ENCODE measurements around the gene IFNLR1.

The IFNLR1 gene

GRCh38 chr1:24111262-24111995, 75.7 kb downstream of the IFNLR1 start:
- no peak overlapping the region for H3K4me3 ChIP-seq (ENCODE audit: extremely low read depth, insufficient read depth, low read length, poor library complexity, severe bottlenecking)
- 90 to 95% methylated on average over 17 to 18 of the region's 20 CpGs for WGBS, 2 experiments (ENCODE audit: insufficient coverage in 2 of 2)
- no peaks in the 10 kb centered on the region for H3K9me3 ChIP-seq (ENCODE audit: control insufficient read depth, low read length)
- peaks cover 33% of the 10 kb centered on the region for H3K4me1 ChIP-seq (ENCODE audit: control insufficient read depth, insufficient read depth, low read length, poor library complexity, severe bottlenecking)
- H3K36me3 ChIP-seq (ENCODE audit: control insufficient read depth, insufficient read depth, low read length): no peaks in the 10 kb centered on the region
- H3K27ac ChIP-seq (ENCODE audit: low read depth, low read length, severe bottlenecking): no peak overlapping the region

DNA sequence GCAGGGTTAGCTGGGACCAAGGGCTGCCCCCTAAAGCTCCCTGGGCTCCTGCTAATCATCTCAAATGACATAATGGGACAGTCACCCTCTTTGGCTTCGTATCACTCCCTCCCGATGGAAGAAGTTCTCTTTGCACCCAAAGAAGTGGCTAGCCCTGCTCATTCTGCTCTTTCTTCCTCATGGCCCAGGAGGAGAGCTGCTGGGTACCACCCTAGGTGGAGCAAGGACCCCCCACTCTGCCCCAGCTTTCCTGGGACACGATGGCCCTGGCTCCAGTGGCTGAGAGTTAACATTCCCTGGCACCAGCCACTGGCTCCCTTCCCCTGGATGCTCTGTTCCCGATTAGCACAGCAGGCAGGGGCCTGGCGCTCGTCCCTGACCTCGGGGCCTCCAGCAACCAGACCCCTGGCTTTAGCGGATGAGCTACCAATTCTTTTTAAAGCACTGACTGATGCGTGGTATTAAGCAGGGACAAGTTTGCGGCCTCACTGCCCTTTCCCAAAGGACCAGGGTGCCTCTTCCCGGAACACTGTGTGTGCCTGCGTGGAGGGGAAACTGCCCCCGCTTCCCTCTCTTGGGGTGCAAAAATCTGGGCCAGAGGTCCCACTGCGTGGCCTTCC, 76.3 kb downstream of the IFNLR1 start:
- no peak overlapping the region for H3K4me3 ChIP-seq (ENCODE audit: extremely low read depth, insufficient read depth, low read length, poor library complexity, severe bottlenecking)
- 87 to 88% methylated on average over 13 to 14 of the region's 14 CpGs for WGBS, 2 experiments (ENCODE audit: insufficient coverage in 2 of 2)
- no peaks in the 10 kb centered on the region for H3K36me3 ChIP-seq (ENCODE audit: control insufficient read depth, insufficient read depth, low read length)
- H3K27ac ChIP-seq (ENCODE audit: low read depth, low read length, severe bottlenecking): no peak overlapping the region
- H3K4me1 ChIP-seq (ENCODE audit: control insufficient read depth, insufficient read depth, low read length, poor library complexity, severe bottlenecking): peaks cover 33% of the 10 kb centered on the region
- no peaks in the 10 kb centered on the region for H3K9me3 ChIP-seq (ENCODE audit: control insufficient read depth, low read length)

DNA sequence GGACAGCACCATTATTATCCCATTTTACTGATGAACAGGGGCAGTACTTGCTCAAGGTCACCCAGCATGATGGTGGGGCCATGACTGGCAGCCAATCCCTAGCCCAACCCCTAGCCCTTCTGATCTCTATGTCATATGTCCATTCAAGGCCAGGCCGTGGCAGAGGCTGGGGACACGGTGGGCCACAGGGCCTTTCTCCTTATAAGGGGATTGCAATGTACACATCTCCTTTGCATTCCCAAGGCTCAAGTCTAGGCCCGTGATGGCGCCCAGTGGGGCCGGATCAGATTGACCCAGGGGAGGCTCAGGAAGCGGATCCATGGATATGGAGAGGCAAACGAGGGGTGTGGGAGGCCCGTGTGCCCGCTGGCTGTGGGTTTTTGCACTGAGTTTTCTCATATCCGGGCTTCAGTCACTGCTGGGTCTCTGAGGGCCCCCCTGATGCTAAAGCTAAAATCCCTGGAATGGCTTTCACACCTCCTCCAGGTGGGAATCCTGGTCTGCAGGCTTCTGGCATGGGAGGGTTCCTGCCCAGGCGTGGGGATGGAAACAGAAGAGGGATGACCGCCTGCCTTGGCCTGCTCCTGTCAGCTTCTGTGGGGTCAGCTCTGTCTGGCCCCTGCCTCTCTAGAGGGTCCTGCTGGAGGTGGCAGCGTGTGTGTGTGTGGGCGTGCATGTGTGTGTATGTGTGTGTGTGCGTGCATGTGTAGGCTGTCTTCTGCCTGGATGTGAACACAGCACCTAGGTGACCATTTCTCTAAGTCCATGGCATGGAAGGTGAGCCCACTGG, 77.2 kb downstream of the IFNLR1 start:
- no peak overlapping the region for H3K27ac ChIP-seq (ENCODE audit: low read depth, low read length, severe bottlenecking)
- 91 to 94% methylated on average over 7 to 12 of the region's 15 CpGs for WGBS, 2 experiments (ENCODE audit: insufficient coverage in 2 of 2)
- no peak overlapping the region for H3K4me3 ChIP-seq (ENCODE audit: extremely low read depth, insufficient read depth, low read length, poor library complexity, severe bottlenecking)

DNA sequence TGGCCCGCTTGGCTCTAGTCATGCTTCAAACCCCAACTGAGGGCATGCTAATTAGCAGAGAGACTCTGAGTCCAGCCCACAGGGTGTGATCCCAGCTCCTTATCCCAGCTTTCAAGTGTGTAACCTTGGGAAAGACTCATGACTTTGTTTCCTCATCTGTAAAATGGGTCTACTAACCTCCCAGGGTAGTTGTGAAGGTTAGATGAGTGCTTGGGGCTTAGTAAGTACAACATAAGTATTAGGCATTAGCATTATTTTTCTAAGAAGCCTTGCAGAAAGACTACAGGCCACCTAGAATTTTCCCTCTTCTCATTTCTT, 78.0 kb downstream of the IFNLR1 start:
- H3K27ac ChIP-seq (ENCODE audit: low read depth, low read length, severe bottlenecking): no peak overlapping the region
- no peak overlapping the region for H3K4me3 ChIP-seq (ENCODE audit: extremely low read depth, insufficient read depth, low read length, poor library complexity, severe bottlenecking)
- 77 to 100% methylated on average over 1 of the region's 1 CpG for WGBS, 2 experiments (ENCODE audit: insufficient coverage in 2 of 2)

More for the DNA sequence above, 77.2 kb downstream of the IFNLR1 start:
- H3K36me3 ChIP-seq (ENCODE audit: control insufficient read depth, insufficient read depth, low read length): no peaks in the 10 kb centered on the region
- no peaks in the 10 kb centered on the region for H3K9me3 ChIP-seq (ENCODE audit: control insufficient read depth, low read length)
- peaks cover 33% of the 10 kb centered on the region for H3K4me1 ChIP-seq (ENCODE audit: control insufficient read depth, insufficient read depth, low read length, poor library complexity, severe bottlenecking)

DNA sequence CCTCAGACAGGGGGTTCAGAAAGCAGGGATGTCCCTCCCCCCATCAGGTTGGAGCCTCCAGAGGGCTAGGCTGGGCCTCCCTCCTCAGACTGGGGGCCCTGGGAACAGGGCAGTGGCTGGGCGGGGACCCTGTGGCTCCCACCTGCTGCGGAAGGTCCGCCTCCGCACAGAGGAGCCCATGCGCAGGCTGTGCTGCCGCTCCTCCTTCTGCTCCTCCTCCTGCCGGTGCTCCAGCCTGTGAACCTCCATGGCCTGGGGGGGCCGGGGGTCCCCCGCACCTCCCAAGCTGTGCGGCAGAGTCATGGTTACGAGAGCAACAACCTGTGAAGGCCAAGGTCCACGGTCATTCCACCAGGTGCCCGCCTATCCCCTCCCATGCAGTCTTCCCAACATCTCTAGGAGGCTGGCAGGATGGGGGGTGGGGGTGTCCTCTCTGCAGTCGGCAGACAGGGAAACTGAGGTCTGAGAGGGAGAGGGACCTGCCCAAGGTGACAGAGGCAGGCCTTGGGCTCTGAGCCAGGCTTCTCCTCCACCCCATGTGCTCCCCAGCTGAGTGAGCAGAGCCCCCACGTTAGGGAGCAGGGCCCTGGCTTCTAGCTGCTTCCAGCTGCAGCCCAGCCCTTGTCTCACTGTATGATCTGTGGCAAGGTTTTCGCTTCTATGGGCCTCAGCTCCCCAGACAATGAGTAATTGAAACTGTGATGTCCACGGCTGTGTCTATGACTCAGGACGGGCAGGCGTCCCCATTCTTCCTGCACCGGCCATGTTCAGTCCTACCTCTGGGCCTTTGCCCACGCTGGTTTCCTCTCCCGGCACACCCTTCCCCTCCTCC, 78.5 kb downstream of the IFNLR1 start:
- WGBS, 2 experiments (ENCODE audit: insufficient coverage in 2 of 2): 86 to 93% methylated on average over 17 of the region's 22 CpGs

More for the DNA sequence above, 78.0 kb downstream of the IFNLR1 start:
- Histone ChIP-seq H3K4me1 (ENCODE audit: control insufficient read depth, insufficient read depth, low read length, poor library complexity, severe bottlenecking) (peaks cover 33% of the 10 kb centered on the region), H3K36me3 (ENCODE audit: control insufficient read depth, insufficient read depth, low read length) (no peaks in the 10 kb centered on the region), H3K9me3 (ENCODE audit: control insufficient read depth, low read length) (no peaks in the 10 kb centered on the region)

GRCh38 chr1:24107462-24108138, 79.5 kb downstream of the IFNLR1 start:
- Histone ChIP-seq H3K36me3 (ENCODE audit: control insufficient read depth, insufficient read depth, low read length) (no peaks in the 10 kb centered on the region), H3K27ac (ENCODE audit: low read depth, low read length, severe bottlenecking) (peak overlapping the region; percentile 60), H3K4me1 (ENCODE audit: control insufficient read depth, insufficient read depth, low read length, poor library complexity, severe bottlenecking) (peaks cover 33% of the 10 kb centered on the region), H3K4me3 (ENCODE audit: extremely low read depth, insufficient read depth, low read length, poor library complexity, severe bottlenecking) (no peak overlapping the region), H3K9me3 (ENCODE audit: control insufficient read depth, low read length) (no peaks in the 10 kb centered on the region)
- 70 to 71% methylated on average over 10 to 14 of the region's 18 CpGs for WGBS, 2 experiments (ENCODE audit: insufficient coverage in 2 of 2)

More for the DNA sequence above, 78.5 kb downstream of the IFNLR1 start:
- Histone ChIP-seq H3K36me3 (ENCODE audit: control insufficient read depth, insufficient read depth, low read length) (no peaks in the 10 kb centered on the region), H3K4me1 (ENCODE audit: control insufficient read depth, insufficient read depth, low read length, poor library complexity, severe bottlenecking) (peaks cover 33% of the 10 kb centered on the region), H3K4me3 (ENCODE audit: extremely low read depth, insufficient read depth, low read length, poor library complexity, severe bottlenecking) (no peak overlapping the region), H3K9me3 (ENCODE audit: control insufficient read depth, low read length) (no peaks in the 10 kb centered on the region), H3K27ac (ENCODE audit: low read depth, low read length, severe bottlenecking) (no peak overlapping the region)

- no peak overlapping the region for H3K27ac ChIP-seq (ENCODE audit: low read depth, low read length, severe bottlenecking)
- WGBS, 2 experiments (ENCODE audit: insufficient coverage in 2 of 2): 86 to 93% methylated on average over 15 to 18 of the region's 19 CpGs
- H3K4me1 ChIP-seq (ENCODE audit: control insufficient read depth, insufficient read depth, low read length, poor library complexity, severe bottlenecking): peaks cover 16% of the 10 kb centered on the region
- H3K4me3 ChIP-seq (ENCODE audit: extremely low read depth, insufficient read depth, low read length, poor library complexity, severe bottlenecking): no peak overlapping the region
- no peaks in the 10 kb centered on the region for H3K36me3 ChIP-seq (ENCODE audit: control insufficient read depth, insufficient read depth, low read length)
- H3K9me3 ChIP-seq (ENCODE audit: control insufficient read depth, low read length): no peaks in the 10 kb centered on the region
Measured at GRCh38 chr1:24105368-24106160, 81.5 kb downstream of the IFNLR1 start.

DNA sequence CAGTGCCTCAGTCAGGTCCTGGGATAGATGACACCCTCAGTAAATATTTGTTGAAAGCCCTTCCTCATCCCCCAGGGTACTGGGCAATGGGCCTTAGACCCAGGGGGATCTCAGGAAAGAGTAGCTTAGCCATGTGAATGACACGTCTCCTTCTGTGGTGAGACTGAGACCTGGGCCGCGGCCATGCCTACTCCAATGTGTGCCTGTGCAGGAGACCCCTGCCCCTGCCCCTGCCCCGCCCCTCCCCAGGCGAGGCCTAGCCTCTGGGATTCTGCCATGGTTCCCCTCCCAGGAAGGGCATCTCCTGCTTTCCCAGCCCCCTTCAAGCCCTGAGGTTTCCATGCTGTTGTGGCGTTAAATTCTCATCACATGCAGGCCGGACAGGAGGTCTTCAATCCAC, 82.2 kb downstream of the IFNLR1 start:
- Histone ChIP-seq H3K36me3 (ENCODE audit: control insufficient read depth, insufficient read depth, low read length) (no peaks in the 10 kb centered on the region), H3K27ac (ENCODE audit: low read depth, low read length, severe bottlenecking) (no peak overlapping the region), H3K4me1 (ENCODE audit: control insufficient read depth, insufficient read depth, low read length, poor library complexity, severe bottlenecking) (peaks cover 16% of the 10 kb centered on the region), H3K4me3 (ENCODE audit: extremely low read depth, insufficient read depth, low read length, poor library complexity, severe bottlenecking) (no peak overlapping the region), H3K9me3 (ENCODE audit: control insufficient read depth, low read length) (no peaks in the 10 kb centered on the region)
- 91 to 92% methylated on average over 5 to 6 of the region's 7 CpGs for WGBS, 2 experiments (ENCODE audit: insufficient coverage in 2 of 2)

Data from mesodermal cell (in vitro differentiated cells).